Measurements from ENCODE around the gene KLHDC8A. TPM values are rescaled to one million over a fixed set of nuclear protein-coding genes. Genes with fewer than 3 reads are reported as not detected.

Gene KLHDC8A
- total and polyA plus RNA-seq, 2 of the 13 experiments (the other 11 are each of a cell fraction or from before 2014, with no cell fraction given): not detected

- TF ChIP-seq FOXO4 (CRISPR knock-in tag; conservative IDR thresholded peaks at IDR 0.05) (no peak), PRPF4 (IDR thresholded peaks at IDR 0.05; ENCODE audit: low read depth, low read length, poor library complexity, severe bottlenecking) (peak; percentile 20), ZNF407 (CRISPR knock-in tag; IDR thresholded peaks at IDR 0.05; ENCODE audit: not compliant biosample characterization) (no peak), EZH2 (conservative IDR thresholded peaks at IDR 0.05; ENCODE audit: low read depth, low read length) (no peak), ZBTB44 (CRISPR knock-in tag; IDR thresholded peaks at IDR 0.05) (no peak), SRSF1 (optimal IDR thresholded peaks at IDR 0.05; ENCODE audit: low read depth, low read length) (no peak), ZFP36 (IDR thresholded peaks at IDR 0.05; ENCODE audit: borderline replicate concordance, low read depth, low read length, partially characterized antibody) (no peak), IRX3 (CRISPR knock-in tag; IDR thresholded peaks at IDR 0.05; ENCODE audit: borderline replicate concordance, low read depth) (no peak), IKZF5 (CRISPR knock-in tag; IDR thresholded peaks at IDR 0.05) (0 out of 2 replicates have a peak, but pooled peaks have one; percentile 28), HMG20A (CRISPR knock-in tag; IDR thresholded peaks at IDR 0.05; ENCODE audit: borderline replicate concordance) (peak; percentile 16; the same call in 1 of the 2 replicates), CCDC6 (CRISPR knock-in tag; IDR thresholded peaks at IDR 0.05) (no peak), ZNF597 (CRISPR knock-in tag; IDR thresholded peaks at IDR 0.05) (no peak), RELA (CRISPR knock-in tag; IDR thresholded peaks at IDR 0.05) (peak; percentile 53; the same call in 1 of the 2 replicates), HDAC1 (CRISPR knock-in tag; IDR thresholded peaks at IDR 0.05) (peak; percentile 51; the same call in 1 of the 2 replicates)
Observed at GRCh38 chr1:205294175-205294917, 62.4 kb downstream of the KLHDC8A start (continued).

All from HepG2 (cell line).